Activated CD8-positive, alpha-beta T cell treated with anti-CD3 and anti-CD28 coated beads for 36 hours (primary cell): ENCODE data around the gene NCOR2. TPM values are rescaled to one million over a fixed set of nuclear protein-coding genes. Genes with fewer than 3 reads are reported as not detected.
A peak's percentile ranks its signal among the peaks of the same experiment; 100 is the strongest.
"Not testable (repeated sequence)": the region's sequence is repeated elsewhere in the genome, so short reads cannot be mapped to it uniquely, and the experiment has no call there.

Experiments used
- ATAC-seq: fragments of 200-7000 bp; cut with Tn5 transposase; one replicate; pipeline ENCODE4 v1.10.0; 2021; ENCODE audit warnings: mild to moderate bottlenecking, moderate library complexity
- CTCF ChIA-PET: fragments of 350-600 bp; sonication (Branson Sonifier 250); formaldehyde crosslinking; loops from one replicate; lab custom pipeline; 2021; ENCODE audit warnings: antibody characterized with exemption; lab: Charles Lee
- POLR2A ChIA-PET: fragments of 350-600 bp; sonication (Branson Sonifier 250); formaldehyde crosslinking; loops from one replicate; lab custom pipeline; 2021; ENCODE audit warnings: antibody characterized with exemption; lab: Charles Lee
- DNase-seq: peaks from one replicate; pipeline ENCODE4 v3.0.0-alpha.2; 2020
- H3K27ac Mint-ChIP-seq: one replicate; pipeline ENCODE4 v1.8.0; 2021; ENCODE audit warnings: mild to moderate bottlenecking, mixed read lengths
- H3K27me3 Mint-ChIP-seq: one replicate; pipeline ENCODE4 v1.8.0; 2021; ENCODE audit warnings: mixed read lengths
- H3K36me3 Mint-ChIP-seq: one replicate; pipeline ENCODE4 v1.8.0; 2021; ENCODE audit warnings: low read depth, mixed read lengths
- H3K4me1 Mint-ChIP-seq: one replicate; pipeline ENCODE4 v1.8.0; 2021; ENCODE audit warnings: low read depth, mixed read lengths
- H3K4me3 Mint-ChIP-seq: one replicate; pipeline ENCODE4 v1.8.0; 2021; ENCODE audit warnings: mild to moderate bottlenecking, moderate library complexity, mixed read lengths
- H3K9me3 Mint-ChIP-seq: one replicate; pipeline ENCODE4 v1.8.0; 2021; ENCODE audit warnings: mixed read lengths
- intact Hi-C: fragments of 100-400 bp; cut with micrococcal nuclease; formaldehyde crosslinking; loops from one replicate; pipeline ENCODE4 v1.10.0; 2022
- total RNA-seq, 2 experiments: library from RNA; stranded (reverse); gene quantifications; one replicate each; pipeline ENCODE4 v1.2.3, GENCODE V29; 2021
- TF ChIP-seq, protein P1 (sequence below): fragments of 200-600 bp; IDR thresholded peaks from one replicate; pipeline ENCODE4 v1.8.0; 2022; ENCODE audit warnings: antibody characterized with exemption, mild to moderate bottlenecking

The NCOR2 gene
- total RNA-seq, 2 experiments from 2014 or later: 105 to 110 TPM

DNA sequence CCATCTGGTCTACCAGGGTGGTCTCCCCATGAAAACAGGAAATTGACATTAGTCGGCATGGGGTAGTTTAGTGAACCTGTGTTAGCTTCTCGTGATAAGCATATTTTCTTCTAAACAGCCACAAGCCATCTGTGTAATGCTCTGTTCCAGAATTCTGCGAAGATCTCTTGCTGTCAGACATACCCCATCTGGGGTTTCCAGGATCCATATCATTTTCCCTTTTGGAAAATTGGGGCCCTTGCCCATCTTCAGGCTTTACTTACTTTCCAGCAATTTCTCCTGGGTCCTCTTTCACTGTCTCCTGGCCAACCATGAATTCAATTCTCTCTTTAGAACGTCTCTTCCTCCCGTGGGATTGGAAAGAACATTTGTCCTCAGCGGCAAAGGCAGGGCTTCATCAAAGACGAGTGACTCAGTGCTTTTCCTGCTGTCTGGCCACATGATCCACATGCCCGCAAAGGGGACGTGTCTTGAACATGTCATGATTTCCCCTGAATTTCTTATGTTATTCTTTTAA, 21.4 kb upstream of the NCOR2 start:
- peaks cover 2% of the 10 kb centered on the region for H3K27me3 Mint-ChIP-seq
- peaks cover 4% of the 10 kb centered on the region for H3K9me3 Mint-ChIP-seq
- intact Hi-C loops: no loop called here
- H3K36me3 Mint-ChIP-seq: peaks cover 2% of the 10 kb centered on the region
- H3K27ac Mint-ChIP-seq: no peak overlapping the region
- DNase-seq (peak; percentile 75), ATAC-seq (peak; percentile 80)
- POLR2A ChIA-PET: no interaction called here
- peaks cover 23% of the 10 kb centered on the region for H3K4me1 Mint-ChIP-seq
- CTCF ChIA-PET: no interaction called here
- no peak overlapping the region for H3K4me3 Mint-ChIP-seq
- TF ChIP-seq, protein P1, sequence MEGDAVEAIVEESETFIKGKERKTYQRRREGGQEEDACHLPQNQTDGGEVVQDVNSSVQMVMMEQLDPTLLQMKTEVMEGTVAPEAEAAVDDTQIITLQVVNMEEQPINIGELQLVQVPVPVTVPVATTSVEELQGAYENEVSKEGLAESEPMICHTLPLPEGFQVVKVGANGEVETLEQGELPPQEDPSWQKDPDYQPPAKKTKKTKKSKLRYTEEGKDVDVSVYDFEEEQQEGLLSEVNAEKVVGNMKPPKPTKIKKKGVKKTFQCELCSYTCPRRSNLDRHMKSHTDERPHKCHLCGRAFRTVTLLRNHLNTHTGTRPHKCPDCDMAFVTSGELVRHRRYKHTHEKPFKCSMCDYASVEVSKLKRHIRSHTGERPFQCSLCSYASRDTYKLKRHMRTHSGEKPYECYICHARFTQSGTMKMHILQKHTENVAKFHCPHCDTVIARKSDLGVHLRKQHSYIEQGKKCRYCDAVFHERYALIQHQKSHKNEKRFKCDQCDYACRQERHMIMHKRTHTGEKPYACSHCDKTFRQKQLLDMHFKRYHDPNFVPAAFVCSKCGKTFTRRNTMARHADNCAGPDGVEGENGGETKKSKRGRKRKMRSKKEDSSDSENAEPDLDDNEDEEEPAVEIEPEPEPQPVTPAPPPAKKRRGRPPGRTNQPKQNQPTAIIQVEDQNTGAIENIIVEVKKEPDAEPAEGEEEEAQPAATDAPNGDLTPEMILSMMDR: no peak

GRCh38 chr12:124588018-124588634, 20.7 kb upstream of the NCOR2 start:
- ChIA-PET CTCF (no interaction called here), POLR2A (interaction anchor here (0.9 kb wide), 1 partner anchor 14 kb away, joined by 3 read pairs; no protein-coding TSS in a partner anchor)
- intact Hi-C loops: no loop called here

DNA sequence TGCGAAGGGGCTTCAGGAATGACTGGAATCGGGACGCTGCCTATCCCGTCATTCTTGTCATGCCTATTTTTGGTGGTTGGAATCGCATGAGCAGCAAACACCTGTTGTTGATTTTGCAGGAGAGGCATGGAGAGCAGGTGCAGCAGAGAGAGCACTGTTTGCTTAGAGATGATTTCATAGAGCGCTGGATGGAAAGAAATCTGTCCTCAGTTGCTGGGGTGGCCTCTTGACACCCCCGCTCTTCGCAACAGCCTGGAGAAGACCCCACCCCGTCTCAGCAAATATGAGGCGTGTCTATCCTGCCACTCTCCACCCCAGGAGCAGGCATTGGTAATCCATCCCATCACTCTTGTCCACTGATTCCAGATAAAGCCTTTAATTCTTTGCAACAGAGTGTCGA, 19.3 kb upstream of the NCOR2 start:
- no peak for DNase-seq
- ChIA-PET CTCF (no interaction called here), POLR2A (no interaction called here)
- Mint-ChIP-seq H3K4me1 (peaks cover 14% of the 10 kb centered on the region), H3K27me3 (peaks cover 2% of the 10 kb centered on the region), H3K36me3 (peaks cover 2% of the 10 kb centered on the region), H3K27ac (no peak overlapping the region), H3K9me3 (peaks cover 4% of the 10 kb centered on the region), H3K4me3 (no peak overlapping the region)
- no peak for ATAC-seq
- TF ChIP-seq, protein P1: no peak
- intact Hi-C loops: no loop called here

More at GRCh38 chr12:124588018-124588634, 20.7 kb upstream of the NCOR2 start:
- ATAC-seq (no peak), DNase-seq (no peak)
- no peak overlapping the region for H3K4me3 Mint-ChIP-seq
- H3K9me3 Mint-ChIP-seq: peaks cover 4% of the 10 kb centered on the region
- TF ChIP-seq, protein P1: no peak
- H3K4me1 Mint-ChIP-seq: peaks cover 18% of the 10 kb centered on the region
- peaks cover 2% of the 10 kb centered on the region for H3K36me3 Mint-ChIP-seq
- H3K27me3 Mint-ChIP-seq: peaks cover 2% of the 10 kb centered on the region
- no peak overlapping the region for H3K27ac Mint-ChIP-seq

GRCh38 chr12:124584494-124584893, 17.1 kb upstream of the NCOR2 start:
- H3K27ac Mint-ChIP-seq, ATAC-seq, H3K4me3 Mint-ChIP-seq, intact Hi-C loops, H3K36me3 Mint-ChIP-seq, POLR2A ChIA-PET, H3K9me3 Mint-ChIP-seq, DNase-seq, H3K27me3 Mint-ChIP-seq: not testable (repeated sequence)
- peaks cover 10% of the 10 kb centered on the region for H3K4me1 Mint-ChIP-seq
- CTCF ChIA-PET: interaction anchor here (1.3 kb wide), 1 partner anchor 11 kb away, joined by 5 read pairs; no protein-coding TSS in a partner anchor

- ChIA-PET POLR2A (no interaction called here), CTCF (interaction anchor here (1.3 kb wide), 1 partner anchor 11 kb away, joined by 5 read pairs; no protein-coding TSS in a partner anchor)
- H3K9me3 Mint-ChIP-seq: peaks cover 2% of the 10 kb centered on the region
- intact Hi-C loops: no loop called here
- no peaks in the 10 kb centered on the region for H3K36me3 Mint-ChIP-seq
- no peak for DNase-seq
- H3K27me3 Mint-ChIP-seq: peaks cover 2% of the 10 kb centered on the region
- H3K4me1 Mint-ChIP-seq: peaks cover 4% of the 10 kb centered on the region
- TF ChIP-seq, protein P1: no peak
- ATAC-seq: no peak
- no peak overlapping the region for H3K4me3 Mint-ChIP-seq
- no peak overlapping the region for H3K27ac Mint-ChIP-seq
Observed at GRCh38 chr12:124583854-124584253, 16.4 kb upstream of the NCOR2 start.
